HepG2 (cell line): ENCODE data around the gene CDC6. TPM values are rescaled to one million over a fixed set of nuclear protein-coding genes. Genes with fewer than 3 reads are reported as not detected.

ENCODE experiments used
- ATAC-seq: fragments of 200-7000 bp; cut with Tn5 transposase; 3 replicates; pipeline ENCODE4 v1.9.1; 2020; ENCODE audit warnings: mild to moderate bottlenecking, moderate library complexity
- BruUV-seq: library from RNA; stranded (reverse); fragments of 400-500 nt; replicated peaks from 2 replicates; lab custom pipeline; 2021; lab: Mats Ljungman, UMichigan
- CTCF ChIA-PET: fragments of 300-600 bp; formaldehyde crosslinking; extraction: SDS; loops from one replicate; lab custom pipeline; 2021; ENCODE audit warnings: low total read pairs, inconsistent platforms, low intra/inter-chr PET ratio; lab: Yijun Ruan, JAX
- POLR2A ChIA-PET: fragments of 350-600 bp; sonication (Branson Sonifier 250); formaldehyde crosslinking; loops from one replicate; lab custom pipeline; 2020; ENCODE audit warnings: antibody characterized with exemption, inconsistent platforms; lab: Yijun Ruan, JAX
- DNase-seq: peaks from one replicate; pipeline ENCODE4 v3.0.0-alpha.2; 2015; ENCODE audit warnings: low spot score
- FAIRE-seq: peaks from 3 replicates; lab custom pipeline; 2011; peaks lifted over from hg19 to GRCh38; lab: Jason Lieb, UNC
- H2AFZ ChIP-seq: one replicate; pipeline ENCODE4 v1.6.1; 2011; ENCODE audit warnings: low read length, inconsistent platforms
- H3K27ac ChIP-seq: fragments of 300-600 bp; 3 replicates; pipeline ENCODE4 v1.8.0; 2011; ENCODE audit warnings: mixed run types, mild to moderate bottlenecking, mixed read lengths, low read length, inconsistent platforms; ENCODE audit not compliant: insufficient read depth; ENCODE audit errors: extremely low read length
- H3K27me3 ChIP-seq, 2 experiments: fragments of 200-600 bp in 1 of 2; 2 replicates in 1 of 2; 3 replicates in 1 of 2; pipeline versions ENCODE4 v1.6.0 to v1.8.0; 2011; ENCODE audit warnings: low read length in 2 of 2, mild to moderate bottlenecking in 2 of 2, moderate library complexity in 2 of 2, inconsistent platforms in 1 of 2; ENCODE audit not compliant: insufficient read depth in 2 of 2, control insufficient read depth in 1 of 2
- H3K36me3 ChIP-seq, 2 experiments: fragments of 200-600 bp in 1 of 2; replicated peaks in 1 of 2; 2 replicates in 1 of 2; 3 replicates in 1 of 2; pipeline versions ENCODE4 v1.5.1 to v1.8.0; 2011; ENCODE audit warnings: low read length in 2 of 2, inconsistent platforms in 1 of 2; ENCODE audit not compliant: insufficient read depth in 2 of 2, control insufficient read depth in 1 of 2
- H3K4me1 ChIP-seq: 2 replicates; pipeline ENCODE4 v1.5.1; 2012; ENCODE audit warnings: low read length, inconsistent platforms; ENCODE audit not compliant: insufficient read depth
- H3K4me2 ChIP-seq: 2 replicates; pipeline ENCODE4 v1.6.0; 2011; ENCODE audit warnings: low read depth, low read length, inconsistent platforms
- H3K4me3 ChIP-seq, 3 experiments: fragments of 200-600 bp in 1 of 3; sonication (generic), shearing (Covaris generic) in 1 of 3; replicated peaks in 1 of 3; 2 replicates each; pipeline ENCODE4 v1.5.1; 2011 to 2016; ENCODE audit warnings: low read length in 3 of 3, inconsistent platforms in 2 of 3, low read depth in 2 of 3, mild to moderate bottlenecking in 2 of 3, control low read depth in 1 of 3, mixed read lengths in 1 of 3; ENCODE audit not compliant: insufficient read depth in 1 of 3
- H3K79me2 ChIP-seq: one replicate; pipeline ENCODE4 v1.6.1; 2011; ENCODE audit warnings: low read length, inconsistent platforms; ENCODE audit not compliant: insufficient read depth
- H3K9ac ChIP-seq: 2 replicates; pipeline ENCODE4 v1.6.0; 2011; ENCODE audit warnings: mild to moderate bottlenecking, low read depth, low read length, inconsistent platforms; ENCODE audit not compliant: insufficient read depth
- H3K9me3 ChIP-seq: 2 replicates; pipeline ENCODE4 v1.5.1; 2012; ENCODE audit warnings: mild to moderate bottlenecking, low read length
- H4K20me1 ChIP-seq: 2 replicates; pipeline ENCODE4 v1.6.0; 2011; ENCODE audit warnings: inconsistent platforms, mild to moderate bottlenecking, low read length, moderate library complexity; ENCODE audit not compliant: insufficient read depth
- AGO2 ChIP-seq: fragments of 200-400 bp; formaldehyde crosslinking; optimal IDR thresholded peaks from 2 replicates; pipeline ENCODE3; 2017; ENCODE audit warnings: mild to moderate bottlenecking, low read depth, low read length, moderate library complexity
- FOXA1 ChIP-seq, 2 experiments: fragments of 450-650 bp in 1 of 2; sonication (generic) in 1 of 2; formaldehyde crosslinking in 1 of 2; IDR thresholded peaks; 2 replicates each; pipeline versions ENCODE4 v1.4.0 to v1.6.1; 2016 to 2020; ENCODE audit warnings: missing genetic modification reagents in 1 of 2
- FOXA3 ChIP-seq: IDR thresholded peaks from 2 replicates; pipeline ENCODE4 v1.6.1; 2016; ENCODE audit warnings: missing genetic modification reagents, missing compliant biosample characterization
- IKZF5 ChIP-seq: IDR thresholded peaks from 2 replicates; pipeline ENCODE4 v1.6.1; 2018; ENCODE audit warnings: missing genetic modification reagents, mild to moderate bottlenecking, missing compliant biosample characterization
- KAT7 ChIP-seq: IDR thresholded peaks from 2 replicates; pipeline ENCODE4 v1.6.1; 2018; ENCODE audit warnings: borderline replicate concordance, missing compliant biosample characterization
- MIXL1 ChIP-seq: IDR thresholded peaks from 2 replicates; pipeline ENCODE4 v1.6.1; 2016
- NCOA2 ChIP-seq: sonication (generic); formaldehyde crosslinking; IDR thresholded peaks from 2 replicates; pipeline ENCODE4 v1.8.0; 2022; ENCODE audit warnings: inconsistent platforms
- RBM22 ChIP-seq: fragments of 200-400 bp; formaldehyde crosslinking; optimal IDR thresholded peaks from 2 replicates; pipeline ENCODE3; 2017; ENCODE audit warnings: mild to moderate bottlenecking, low read length, moderate library complexity
- SKIL ChIP-seq: sonication (generic); formaldehyde crosslinking; IDR thresholded peaks from 2 replicates; pipeline ENCODE4 v1.8.0; 2022; ENCODE audit warnings: missing genetic modification reagents, mild to moderate bottlenecking, moderate library complexity, borderline replicate concordance
- SP140L ChIP-seq: sonication (generic); formaldehyde crosslinking; IDR thresholded peaks from 2 replicates; pipeline ENCODE4 v1.4.0; 2020; ENCODE audit warnings: missing genetic modification reagents, borderline replicate concordance
- ZNF326 ChIP-seq: sonication (generic); formaldehyde crosslinking; IDR thresholded peaks from 2 replicates; pipeline ENCODE4 v1.4.0; 2020; ENCODE audit warnings: missing genetic modification reagents, borderline replicate concordance
- ZNF331 ChIP-seq: sonication (generic); formaldehyde crosslinking; IDR thresholded peaks from 2 replicates; pipeline ENCODE4 v1.4.0; 2020; ENCODE audit warnings: missing genetic modification reagents
- ZNF75D ChIP-seq: sonication (generic); formaldehyde crosslinking; IDR thresholded peaks from 2 replicates; pipeline ENCODE4 v1.8.1; 2023; ENCODE audit warnings: missing genetic modification reagents, mild to moderate bottlenecking, borderline replicate concordance
- ZNF777 ChIP-seq: sonication (generic); formaldehyde crosslinking; IDR thresholded peaks from 2 replicates; pipeline ENCODE4 v1.4.0; 2020; ENCODE audit warnings: missing genetic modification reagents
- whole genome bisulfite sequencing: methylation state at CpG from one replicate; pipeline ENCODE4 v1.1.6; 2017; ENCODE audit warnings: low lambda C conversion rate; 5-methylcytosine and 5-hydroxymethylcytosine counted together
- in situ Hi-C: cut with HindIII; loops from 2 replicates; pipeline ENCODE4 v1.10.0; 2017; ENCODE audit warnings: low pct_unique_long_range_greater_than_20kb; ENCODE audit not compliant: extremely low pct_ligation_motif_present
- intact Hi-C: fragments of 100-400 bp; cut with micrococcal nuclease; formaldehyde crosslinking; loops from one replicate; pipeline ENCODE4 v1.10.0; 2022; ENCODE audit not compliant: unreplicated experiment
- polyA plus RNA-seq, 8 experiments: library from polyadenylated mRNA; depleted of rRNA in 3 of 8; stranded (reverse) in 7 of 8; unstranded in 1 of 8; fragments of >200 nt; fragmentation: Illumina TruSeq in 4 of 8; extraction: Trizol in 4 of 8; gene quantifications; 2 replicates each; pipeline versions ENCODE4 v1.2.1 to v1.2.3, GENCODE V29; 2011 to 2016; ENCODE audit warnings: low read depth in 4 of 8, missing spikeins in 1 of 8, mixed read lengths in 1 of 8; ENCODE audit not compliant: insufficient read depth in 1 of 8
- total RNA-seq, 5 experiments: library from RNA; depleted of rRNA; stranded (reverse); fragments of >200 nt; fragmentation: Illumina TruSeq; extraction: Trizol; gene quantifications; 2 replicates each; pipeline ENCODE4 v1.2.3, GENCODE V29; 2016; ENCODE audit warnings: low read depth in 1 of 5
- TF ChIP-seq, protein P1 (sequence below): sonication (generic); formaldehyde crosslinking; IDR thresholded peaks from 2 replicates; pipeline ENCODE4 v1.4.0; 2020; ENCODE audit warnings: missing genetic modification reagents, mild to moderate bottlenecking, borderline replicate concordance
- TF ChIP-seq, protein P2 (sequence below): sonication (generic); formaldehyde crosslinking; conservative IDR thresholded peaks from 2 replicates; pipeline ENCODE4 v1.4.0; 2020; ENCODE audit warnings: mild to moderate bottlenecking, missing genetic modification reagents, moderate library complexity

CDC6 gene
- total and polyA plus RNA-seq, 2 of the 13 experiments (the other 11 are each of a cell fraction or from before 2014, with no cell fraction given), result 17.4 to 114 TPM

GRCh38 chr17:40286473-40286872 lies 1.2 kb upstream of the CDC6 start:
- ChIA-PET POLR2A (interaction anchor here (0.8 to 1.1 kb wide), 2 partner anchors 83 to 146 kb away, joined by 3 to 4 read pairs; partner anchors contain the start of gene CASC3), CTCF (no interaction called here)
- no TSS peak for BruUV-seq
- peaks cover 66% of the 10 kb centered on the region for H3K4me1 ChIP-seq
- peak overlapping the region in 2 of 3 experiments; percentile 35 to 99; a peak in 2 of 6 replicates for H3K4me3 ChIP-seq
- no peaks in the 10 kb centered on the region for H3K27me3 ChIP-seq
- DNase-seq (peak; percentile 76), ATAC-seq (no peak), FAIRE-seq (no peak)
- intact Hi-C loops, result loop anchor here (5.0 kb wide), 1 partner anchor 144 kb away; the partner anchor contains the start of gene CASC3
- peak overlapping the region; percentile 39 for H3K27ac ChIP-seq
- H3K79me2 ChIP-seq, result peaks cover 32% of the 10 kb centered on the region
- H3K9ac ChIP-seq, result peak overlapping the region; percentile 46
- peak overlapping the region; percentile 95 for H3K4me2 ChIP-seq
- WGBS, result 67% methylated on average over 2 of the region's 2 CpGs
- no peaks in the 10 kb centered on the region for H4K20me1 ChIP-seq
- H2AFZ ChIP-seq, result no peak overlapping the region
- H3K9me3 ChIP-seq, result no peaks in the 10 kb centered on the region
- in situ Hi-C loops, result loop anchor here (5.0 to 10.0 kb wide), 2 partner anchors 84 to 272 kb away; partner anchors contain the start of gene CSF3
- H3K36me3 ChIP-seq, result peaks cover 4 to 18% of the 10 kb centered on the region in 2 experiments
- TF ChIP-seq AGO2 (no peak), ZNF777 (CRISPR knock-in tag) (no peak; the same call in 1 of the 2 replicates), SP140L (CRISPR knock-in tag) (no peak), ZNF331 (0 out of 2 replicates have a peak, but pooled peaks have one; percentile 12), SKIL (no peak), NCOA2 (peak; percentile 21; the same call in 1 of the 2 replicates), MIXL1 (CRISPR knock-in tag) (0 out of 2 replicates have a peak, but pooled peaks have one; percentile 29), ZNF75D (CRISPR knock-in tag) (no peak), IKZF5 (CRISPR knock-in tag) (no peak), FOXA1 (IDR thresholded peaks at IDR 0.05) (no peak), FOXA1 (CRISPR knock-in tag; IDR thresholded peaks at IDR 0.05) (0 out of 2 replicates have a peak, but pooled peaks have one; percentile 61), ZNF326 (CRISPR knock-in tag) (no peak), RBM22 (no peak), KAT7 (CRISPR knock-in tag) (0 out of 2 replicates have a peak, but pooled peaks have one; percentile 4), FOXA3 (CRISPR knock-in tag) (peak; percentile 59; the same call in 1 of the 2 replicates)
- TF ChIP-seq, protein P1, sequence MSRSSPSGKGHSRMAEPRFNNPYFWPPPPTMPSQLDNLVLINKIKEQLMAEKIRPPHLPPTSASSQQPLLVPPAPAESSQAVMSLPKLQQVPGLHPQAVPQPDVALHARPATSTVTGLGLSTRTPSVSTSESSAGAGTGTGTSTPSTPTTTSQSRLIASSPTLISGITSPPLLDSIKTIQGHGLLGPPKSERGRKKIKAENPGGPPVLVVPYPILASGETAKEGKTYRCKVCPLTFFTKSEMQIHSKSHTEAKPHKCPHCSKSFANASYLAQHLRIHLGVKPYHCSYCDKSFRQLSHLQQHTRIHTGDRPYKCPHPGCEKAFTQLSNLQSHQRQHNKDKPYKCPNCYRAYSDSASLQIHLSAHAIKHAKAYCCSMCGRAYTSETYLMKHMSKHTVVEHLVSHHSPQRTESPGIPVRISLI (CRISPR knock-in tag), result peak; percentile 20; the same call in 1 of the 2 replicates
- TF ChIP-seq, protein P2, sequence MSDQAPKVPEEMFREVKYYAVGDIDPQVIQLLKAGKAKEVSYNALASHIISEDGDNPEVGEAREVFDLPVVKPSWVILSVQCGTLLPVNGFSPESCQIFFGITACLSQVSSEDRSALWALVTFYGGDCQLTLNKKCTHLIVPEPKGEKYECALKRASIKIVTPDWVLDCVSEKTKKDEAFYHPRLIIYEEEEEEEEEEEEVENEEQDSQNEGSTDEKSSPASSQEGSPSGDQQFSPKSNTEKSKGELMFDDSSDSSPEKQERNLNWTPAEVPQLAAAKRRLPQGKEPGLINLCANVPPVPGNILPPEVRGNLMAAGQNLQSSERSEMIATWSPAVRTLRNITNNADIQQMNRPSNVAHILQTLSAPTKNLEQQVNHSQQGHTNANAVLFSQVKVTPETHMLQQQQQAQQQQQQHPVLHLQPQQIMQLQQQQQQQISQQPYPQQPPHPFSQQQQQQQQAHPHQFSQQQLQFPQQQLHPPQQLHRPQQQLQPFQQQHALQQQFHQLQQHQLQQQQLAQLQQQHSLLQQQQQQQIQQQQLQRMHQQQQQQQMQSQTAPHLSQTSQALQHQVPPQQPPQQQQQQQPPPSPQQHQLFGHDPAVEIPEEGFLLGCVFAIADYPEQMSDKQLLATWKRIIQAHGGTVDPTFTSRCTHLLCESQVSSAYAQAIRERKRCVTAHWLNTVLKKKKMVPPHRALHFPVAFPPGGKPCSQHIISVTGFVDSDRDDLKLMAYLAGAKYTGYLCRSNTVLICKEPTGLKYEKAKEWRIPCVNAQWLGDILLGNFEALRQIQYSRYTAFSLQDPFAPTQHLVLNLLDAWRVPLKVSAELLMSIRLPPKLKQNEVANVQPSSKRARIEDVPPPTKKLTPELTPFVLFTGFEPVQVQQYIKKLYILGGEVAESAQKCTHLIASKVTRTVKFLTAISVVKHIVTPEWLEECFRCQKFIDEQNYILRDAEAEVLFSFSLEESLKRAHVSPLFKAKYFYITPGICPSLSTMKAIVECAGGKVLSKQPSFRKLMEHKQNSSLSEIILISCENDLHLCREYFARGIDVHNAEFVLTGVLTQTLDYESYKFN (CRISPR knock-in tag), result peak; percentile 89
